HG02885 (cell line): Measurements from ENCODE around the gene SLAMF7.
"Not testable (repeated sequence)": the region's sequence is repeated elsewhere in the genome, so short reads cannot be mapped to it uniquely, and the experiment has no call there.

Source experiments
- ATAC-seq: cut with Tn5 transposase; IDR thresholded peaks from one replicate; pipeline ENCODE4 v1.9.1; 2021; ENCODE audit warnings: mild to moderate bottlenecking; ENCODE audit not compliant: unreplicated experiment, poor library complexity

SLAMF7 gene, protein sequence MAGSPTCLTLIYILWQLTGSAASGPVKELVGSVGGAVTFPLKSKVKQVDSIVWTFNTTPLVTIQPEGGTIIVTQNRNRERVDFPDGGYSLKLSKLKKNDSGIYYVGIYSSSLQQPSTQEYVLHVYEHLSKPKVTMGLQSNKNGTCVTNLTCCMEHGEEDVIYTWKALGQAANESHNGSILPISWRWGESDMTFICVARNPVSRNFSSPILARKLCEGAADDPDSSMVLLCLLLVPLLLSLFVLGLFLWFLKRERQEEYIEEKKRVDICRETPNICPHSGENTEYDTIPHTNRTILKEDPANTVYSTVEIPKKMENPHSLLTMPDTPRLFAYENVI

GRCh38 chr1:160739098-160739511 lies at the start of gene SLAMF7:
TSS of gene SLAMF7 (plus strand) at chr1:160739247. CDS start at chr1:160739302, 55 bp downstream.
- ATAC-seq: peak; percentile 75

DNA sequence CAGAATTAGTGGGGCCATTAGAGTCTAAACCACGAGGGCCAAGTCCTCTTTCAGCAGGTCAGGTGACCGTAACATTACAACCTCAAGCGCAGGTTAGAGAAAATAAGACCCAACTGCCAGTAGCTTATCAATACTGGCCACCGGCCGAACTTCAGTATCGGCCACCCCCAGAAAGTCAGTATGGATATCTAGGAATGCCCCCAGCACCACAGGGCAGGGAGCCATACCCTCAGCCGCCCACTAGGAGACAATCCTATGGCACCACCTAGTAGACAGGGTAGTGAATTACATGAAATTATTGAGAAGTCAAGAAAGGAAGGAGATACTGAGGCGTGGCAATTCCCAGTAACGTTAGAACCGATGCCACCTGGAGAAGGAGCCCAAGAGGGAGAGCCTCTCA lies 46.7 kb upstream of the SLAMF7 start:
- ATAC-seq: not testable (repeated sequence)

DNA sequence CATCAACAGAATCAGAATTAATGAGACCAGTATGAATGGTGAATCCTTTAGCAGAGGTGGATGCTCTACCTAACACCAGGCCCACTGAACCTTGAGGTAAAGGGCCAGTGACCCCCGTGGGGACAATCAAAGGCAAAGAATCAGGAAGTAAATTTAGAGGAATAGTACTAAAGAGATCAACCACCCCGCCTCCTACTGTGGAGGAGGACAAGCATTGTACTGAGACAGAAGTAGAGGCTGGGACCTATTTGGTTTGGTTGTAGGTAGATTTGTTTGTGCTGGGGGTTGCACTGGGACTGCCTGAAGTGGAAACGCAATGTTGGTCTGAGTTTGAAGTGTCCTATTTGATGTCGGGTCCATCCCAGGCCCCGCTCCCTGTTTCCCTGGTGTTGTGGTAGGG lies 36.9 kb upstream of the SLAMF7 start:
- ATAC-seq: no peak

DNA sequence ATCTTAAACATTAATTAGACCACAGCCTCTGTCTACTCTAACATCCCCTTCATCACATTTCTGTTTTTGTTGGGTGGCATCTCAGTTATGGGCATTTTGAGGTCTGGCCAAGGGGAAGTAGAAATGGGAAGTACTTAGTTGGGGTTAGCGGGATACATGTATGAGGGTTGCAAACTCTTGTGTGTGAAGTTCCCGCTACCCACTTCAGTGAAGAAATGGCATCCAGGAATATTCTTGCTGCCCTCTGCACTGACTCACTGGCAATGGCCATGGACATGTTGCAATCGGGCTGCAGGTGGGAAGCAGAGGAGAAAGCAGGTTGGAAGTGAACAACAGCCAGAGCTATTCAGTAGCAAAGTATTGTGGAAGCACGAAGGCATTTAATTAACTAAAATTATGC lies 34.8 kb upstream of the SLAMF7 start:
- no peak for ATAC-seq

GRCh38 chr1:160705212-160705621 lies 33.8 kb upstream of the SLAMF7 start:
- not testable (repeated sequence) for ATAC-seq

DNA sequence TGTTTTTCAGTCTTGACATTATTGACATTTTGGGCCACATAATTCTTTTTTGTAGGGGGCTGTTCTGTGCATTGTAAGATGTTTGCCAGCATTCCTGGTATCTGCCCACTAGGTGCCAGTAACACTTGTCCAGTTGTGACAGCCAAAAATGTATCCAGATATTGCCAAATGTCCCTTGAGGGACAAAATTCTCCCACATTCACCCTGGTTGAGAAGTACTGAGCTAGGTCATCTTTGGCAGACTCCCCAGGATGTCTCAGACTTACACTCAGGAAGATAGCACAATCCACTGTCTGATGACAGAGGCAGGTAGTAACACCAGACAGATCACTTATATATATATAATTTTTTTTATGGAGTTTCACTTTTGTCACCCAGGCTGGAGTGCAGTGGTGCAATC lies 33.3 kb upstream of the SLAMF7 start:
- ATAC-seq: no peak

DNA sequence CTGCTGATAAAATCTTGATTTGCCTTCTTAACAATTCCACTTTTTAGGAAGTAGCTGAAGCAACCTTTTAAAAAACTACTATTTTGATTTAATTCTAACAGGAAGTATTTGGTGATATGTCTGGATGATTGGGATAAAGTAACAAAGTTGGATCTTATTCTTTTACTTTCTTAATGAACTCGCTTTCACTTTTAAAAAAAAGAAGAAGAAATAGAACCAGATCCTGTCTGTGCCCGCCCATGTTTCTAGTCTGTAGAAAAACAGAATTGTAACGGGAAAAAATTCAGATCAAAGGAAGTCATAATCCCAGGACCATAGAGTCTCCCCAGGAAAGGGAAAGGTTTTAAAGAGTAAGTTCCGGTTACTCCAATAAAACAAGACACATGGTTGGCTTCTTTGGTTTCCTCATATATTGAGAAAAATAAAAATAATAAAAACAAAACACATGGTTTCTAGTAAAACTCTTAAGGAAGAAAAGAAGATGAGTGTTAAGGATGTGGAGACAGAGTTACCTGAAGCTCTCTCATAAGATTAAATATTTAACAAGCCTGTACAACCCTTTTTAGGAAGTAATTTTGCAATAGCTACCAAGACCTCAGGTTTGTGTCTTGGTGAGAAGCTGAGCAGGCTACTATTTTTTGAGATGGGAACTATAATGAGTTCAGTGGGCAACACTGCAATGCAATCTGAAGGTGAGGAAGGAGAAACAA lies 32.4 kb upstream of the SLAMF7 start:
- no peak for ATAC-seq

- ATAC-seq: no peak
Observed at GRCh38 chr1:160707236-160708064, 31.6 kb upstream of the SLAMF7 start.

- no peak for ATAC-seq
Observed at GRCh38 chr1:160708118-160708517, 30.9 kb upstream of the SLAMF7 start.

DNA sequence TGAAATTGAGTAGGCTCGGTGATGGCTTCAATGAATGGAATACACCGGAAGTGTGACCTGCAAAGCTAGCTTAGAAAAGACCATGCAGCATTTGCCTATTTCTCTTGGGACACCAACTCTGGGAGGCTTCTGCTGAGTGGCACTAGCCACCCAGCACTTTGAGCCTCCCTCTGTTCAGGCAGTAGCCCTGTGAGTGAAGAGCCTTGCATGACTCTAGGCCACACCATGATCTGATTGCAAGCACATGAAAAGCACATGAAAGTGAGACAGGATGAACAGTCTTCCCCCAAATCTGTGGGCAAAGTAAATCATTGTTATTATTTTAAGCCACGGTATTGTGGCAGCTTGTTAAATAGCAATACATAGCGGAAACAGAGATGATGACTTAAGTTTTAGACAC lies 30.2 kb upstream of the SLAMF7 start:
- no peak for ATAC-seq

- ATAC-seq: no peak
Observed at GRCh38 chr1:160709715-160710114, 29.3 kb upstream of the SLAMF7 start.

DNA sequence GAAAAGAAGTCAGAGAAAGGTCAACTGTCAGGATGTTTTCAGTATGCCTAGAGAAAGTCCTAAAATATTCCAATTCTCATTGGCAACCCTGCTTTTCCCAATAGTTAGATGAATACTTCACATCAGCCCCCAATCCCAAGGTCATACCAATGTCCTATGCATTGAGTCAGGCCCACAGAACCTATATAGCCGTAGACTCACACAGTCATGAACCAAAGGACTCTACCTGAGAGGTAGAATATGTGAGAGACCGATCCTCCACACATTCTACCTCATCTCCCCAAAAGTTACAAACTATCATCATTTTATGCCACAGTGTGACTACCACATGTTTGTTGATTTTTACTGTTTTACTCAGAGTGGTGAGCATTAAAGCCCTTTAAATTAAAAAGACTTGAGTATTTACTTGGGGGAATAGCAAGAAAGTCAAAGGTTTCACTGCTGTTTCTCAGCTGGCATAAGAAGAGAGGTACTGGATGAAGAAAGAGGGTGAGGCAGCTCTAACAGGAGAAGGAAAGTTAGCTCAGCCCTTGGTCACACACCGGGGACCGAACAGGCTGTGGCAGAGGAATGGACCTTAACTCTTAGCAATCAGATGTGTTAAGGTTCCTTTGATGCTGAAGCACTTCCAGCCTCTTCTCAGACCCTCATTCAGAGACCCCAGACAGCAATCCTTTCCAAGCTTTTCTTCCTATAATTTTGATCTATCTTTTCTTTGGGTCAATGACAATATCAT lies 28.4 kb upstream of the SLAMF7 start:
- no peak for ATAC-seq

DNA sequence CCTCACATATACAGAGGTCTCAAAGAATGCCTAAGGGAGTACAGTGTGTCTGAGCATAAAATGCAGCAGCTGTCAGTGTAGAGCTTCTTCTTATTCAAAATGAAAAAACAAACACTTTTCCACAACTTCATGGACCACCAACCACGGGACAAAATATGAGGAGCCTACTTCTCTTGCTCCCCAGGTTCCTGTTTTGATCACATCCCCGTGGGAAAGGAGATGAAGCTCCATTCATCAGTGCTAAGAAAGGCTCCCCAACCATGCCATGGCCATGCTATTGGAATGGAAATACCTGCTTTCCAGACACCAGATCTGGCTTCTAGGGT lies 27.8 kb upstream of the SLAMF7 start:
- no peak for ATAC-seq

GRCh38 chr1:160711602-160712311 lies 27.3 kb upstream of the SLAMF7 start, which contains the start of gene CD48:
TSS of gene CD48 (minus strand) at chr1:160711822. CDS start at chr1:160711763, 59 bp downstream.
- ATAC-seq: peak; percentile 53

- peak; percentile 48 for ATAC-seq
Observed at GRCh38 chr1:160712525-160713080, 26.4 kb upstream of the SLAMF7 start.

DNA sequence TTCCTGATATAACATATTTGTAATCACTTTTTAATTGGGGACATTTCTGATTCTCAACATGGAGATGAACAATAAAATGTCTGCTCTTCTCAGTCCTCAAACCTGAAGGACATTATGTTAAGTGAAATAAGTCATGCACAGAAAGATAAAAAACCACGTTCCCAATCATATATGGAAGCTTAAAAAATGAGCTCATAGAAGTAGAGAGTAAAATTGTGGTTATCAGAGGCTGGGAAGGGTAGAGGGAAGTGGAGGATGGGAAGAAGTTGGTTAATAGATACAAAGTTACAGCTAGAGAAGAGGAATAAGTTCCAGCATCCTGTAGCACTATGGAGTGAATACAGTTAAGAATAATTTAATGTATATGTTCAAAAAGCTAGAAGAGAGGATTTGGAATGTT lies 25.9 kb upstream of the SLAMF7 start:
- no peak for ATAC-seq

- ATAC-seq: not testable (repeated sequence)
Observed at GRCh38 chr1:160714034-160714648, 24.9 kb upstream of the SLAMF7 start.

DNA sequence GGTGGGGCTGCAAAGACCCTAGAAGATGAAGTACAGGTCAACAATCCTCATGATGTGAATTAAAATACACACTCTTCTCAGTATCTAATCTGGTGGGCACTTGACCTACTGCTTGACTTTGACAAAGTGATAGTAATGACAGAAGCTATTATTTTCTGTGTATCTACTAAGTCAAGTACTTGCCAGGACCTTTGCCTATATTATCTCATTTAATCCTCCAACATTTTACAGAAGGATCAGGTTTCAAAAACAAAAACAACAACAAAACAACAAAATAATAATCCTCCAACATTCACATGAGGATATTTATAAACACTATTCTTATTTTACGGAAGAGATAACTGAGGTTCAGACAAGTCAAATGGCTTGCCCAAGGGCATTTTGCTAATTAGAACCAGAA lies 23.0 kb upstream of the SLAMF7 start:
- ATAC-seq: no peak

GRCh38 chr1:160717306-160717705 lies 21.7 kb upstream of the SLAMF7 start:
- no peak for ATAC-seq
